GM23338 (cell line): Measurements from ENCODE around the gene ANKZF1. TPM values are rescaled to one million over a fixed set of nuclear protein-coding genes. Genes with fewer than 3 reads are reported as not detected.

Experiments used
- ATAC-seq: fragments of 200-7000 bp; cut with Tn5 transposase; 3 replicates; pipeline ENCODE4 v1.9.1; 2020
- DNase-seq: peaks from one replicate; pipeline ENCODE4 v3.0.0-alpha.2; 2015; ENCODE audit warnings: low spot score
- H2AFZ ChIP-seq: fragments of 200-600 bp; sonication (generic); 2 replicates; pipeline ENCODE4 v1.8.0; 2016; ENCODE audit warnings: antibody characterized with exemption, mild to moderate bottlenecking, moderate library complexity
- H3F3A ChIP-seq: fragments of 200-600 bp; sonication (generic); replicated peaks from 2 replicates; pipeline ENCODE4 v1.8.0; 2017; ENCODE audit warnings: antibody characterized with exemption, mixed run types, low read depth
- H3K27ac ChIP-seq: fragments of 200-600 bp; sonication (generic); 2 replicates; pipeline ENCODE4 v1.6.1; 2016; ENCODE audit warnings: low read depth
- H3K27me3 ChIP-seq: fragments of 200-600 bp; sonication (generic); 2 replicates; pipeline ENCODE4 v1.8.0; 2016; ENCODE audit warnings: mild to moderate bottlenecking, mixed run types, moderate library complexity; ENCODE audit not compliant: insufficient read depth
- H3K36me3 ChIP-seq: fragments of 200-600 bp; sonication (generic); 2 replicates; pipeline ENCODE4 v1.8.0; 2016; ENCODE audit warnings: mild to moderate bottlenecking; ENCODE audit not compliant: insufficient read depth
- H3K4me1 ChIP-seq: fragments of 200-600 bp; sonication (generic); 2 replicates; pipeline ENCODE4 v1.8.0; 2016; ENCODE audit warnings: mild to moderate bottlenecking, moderate library complexity; ENCODE audit not compliant: insufficient read depth
- H3K4me2 ChIP-seq: fragments of 200-600 bp; sonication (generic); 2 replicates; pipeline ENCODE4 v1.7.1; 2017; ENCODE audit warnings: mixed run types
- H3K4me3 ChIP-seq: fragments of 200-600 bp; sonication (generic); 2 replicates; pipeline ENCODE4 v1.6.1; 2016; ENCODE audit warnings: mixed run types
- H3K79me2 ChIP-seq: fragments of 200-600 bp; sonication (generic); replicated peaks from 2 replicates; pipeline ENCODE4 v1.8.0; 2017; ENCODE audit warnings: mild to moderate bottlenecking; ENCODE audit not compliant: insufficient read depth
- H3K9me2 ChIP-seq: fragments of 200-600 bp; sonication (generic); 2 replicates; pipeline ENCODE4 v1.8.0; 2017; ENCODE audit not compliant: insufficient read depth
- H4K20me1 ChIP-seq: fragments of 200-600 bp; sonication (generic); replicated peaks from 2 replicates; pipeline ENCODE4 v1.8.0; 2017; ENCODE audit warnings: mild to moderate bottlenecking; ENCODE audit not compliant: insufficient read depth
- H3K27ac Mint-ChIP-seq: 2 replicates; pipeline ENCODE4 v1.8.0; 2020; ENCODE audit warnings: inconsistent platforms, mild to moderate bottlenecking, moderate library complexity, mixed read lengths
- H3K27me3 Mint-ChIP-seq: 3 replicates; pipeline ENCODE4 v1.8.0; 2022; ENCODE audit warnings: low read depth, mild to moderate bottlenecking, moderate library complexity, mixed read lengths, inconsistent platforms; ENCODE audit not compliant: insufficient read depth, poor library complexity
- H3K36me3 Mint-ChIP-seq: 3 replicates; pipeline ENCODE4 v1.8.0; 2021; ENCODE audit warnings: low read depth, mild to moderate bottlenecking, inconsistent platforms, moderate library complexity, mixed read lengths
- H3K4me1 Mint-ChIP-seq: 3 replicates; pipeline ENCODE4 v1.8.0; 2020; ENCODE audit warnings: mild to moderate bottlenecking, inconsistent platforms, mixed read lengths
- H3K4me3 Mint-ChIP-seq: 3 replicates; pipeline ENCODE4 v1.8.0; 2021; ENCODE audit warnings: moderate library complexity, mild to moderate bottlenecking, inconsistent platforms, mixed read lengths
- H3K9me3 Mint-ChIP-seq: 3 replicates; pipeline ENCODE4 v1.8.0; 2020; ENCODE audit warnings: moderate library complexity, mild to moderate bottlenecking, inconsistent platforms, mixed read lengths
- CREB1 ChIP-seq: fragments of 250-450 bp; sonication (Bioruptor Pico); IDR thresholded peaks from 2 replicates; pipeline ENCODE4 v1.5.0; 2020; ENCODE audit warnings: low read depth, mild to moderate bottlenecking, moderate library complexity
- EZH2 ChIP-seq: fragments of 200-600 bp; sonication (generic); IDR thresholded peaks from one replicate; pipeline ENCODE4 v1.8.0; 2017; ENCODE audit warnings: antibody characterized with exemption, mild to moderate bottlenecking, low read depth; ENCODE audit not compliant: unreplicated experiment
- EZH2phosphoT487 ChIP-seq: fragments of 200-600 bp; sonication (generic); IDR thresholded peaks from one replicate; pipeline ENCODE4 v1.8.1; 2018; ENCODE audit warnings: antibody characterized with exemption; ENCODE audit not compliant: unreplicated experiment
- JUNB ChIP-seq: IDR thresholded peaks from one replicate; pipeline ENCODE4 v1.6.1; 2016; ENCODE audit warnings: antibody characterized with exemption; ENCODE audit not compliant: unreplicated experiment
- STAT1 ChIP-seq: IDR thresholded peaks from one replicate; pipeline ENCODE4 v1.6.1; 2016; ENCODE audit warnings: antibody characterized with exemption; ENCODE audit not compliant: unreplicated experiment
- ZNF114 ChIP-seq: fragments of 250-450 bp; sonication (Bioruptor Pico); IDR thresholded peaks from 2 replicates; pipeline ENCODE4 v1.5.0; 2020; ENCODE audit warnings: mild to moderate bottlenecking, moderate library complexity
- polyA plus RNA-seq: library from polyadenylated mRNA; unstranded; fragments of >200 nt; fragmentation: Nextera tagmentation; extraction: Ambion mirVana; gene quantifications from 2 replicates; pipeline ENCODE4 v1.2.1, GENCODE V29; 2016
- total RNA-seq: library from RNA; depleted of rRNA; stranded (reverse); fragments of >200 nt; shearing (Covaris generic); gene quantifications from 2 replicates; pipeline ENCODE4 v1.2.3, GENCODE V29; 2014
- TF ChIP-seq, protein P1 (sequence below): fragments of 250-450 bp; sonication (Bioruptor Pico); IDR thresholded peaks from 2 replicates; pipeline ENCODE4 v1.5.0; 2020; ENCODE audit warnings: mild to moderate bottlenecking, moderate library complexity
- TF ChIP-seq, protein P2 (sequence below): IDR thresholded peaks from 2 replicates; pipeline ENCODE4 v1.6.1; 2016; ENCODE audit warnings: antibody characterized with exemption

Gene ANKZF1
- total and polyA plus RNA-seq, 2 experiments from 2014 or later, result 29.9 to 61.9 TPM

DNA sequence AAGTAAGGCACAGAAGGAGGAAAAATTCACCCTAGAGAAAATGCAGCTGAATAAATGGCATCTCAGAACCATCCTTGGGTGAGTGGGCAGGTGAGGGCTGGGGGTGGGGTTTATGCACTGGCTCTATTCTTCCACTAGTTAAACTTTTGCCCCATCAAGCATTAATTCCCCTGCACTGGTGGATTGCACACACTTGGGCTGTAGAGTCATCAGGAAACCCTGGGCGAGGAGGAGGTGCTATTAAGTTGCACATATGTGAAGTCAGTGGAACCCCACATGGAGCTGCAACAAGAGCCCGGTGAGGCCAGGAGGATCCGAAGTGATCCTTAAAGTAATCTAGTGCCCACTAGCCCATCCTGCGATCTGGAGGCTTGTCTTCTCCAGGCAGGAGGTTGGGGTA is 42.8 kb downstream of the ANKZF1 start (continued):
- TF ChIP-seq, protein P1, sequence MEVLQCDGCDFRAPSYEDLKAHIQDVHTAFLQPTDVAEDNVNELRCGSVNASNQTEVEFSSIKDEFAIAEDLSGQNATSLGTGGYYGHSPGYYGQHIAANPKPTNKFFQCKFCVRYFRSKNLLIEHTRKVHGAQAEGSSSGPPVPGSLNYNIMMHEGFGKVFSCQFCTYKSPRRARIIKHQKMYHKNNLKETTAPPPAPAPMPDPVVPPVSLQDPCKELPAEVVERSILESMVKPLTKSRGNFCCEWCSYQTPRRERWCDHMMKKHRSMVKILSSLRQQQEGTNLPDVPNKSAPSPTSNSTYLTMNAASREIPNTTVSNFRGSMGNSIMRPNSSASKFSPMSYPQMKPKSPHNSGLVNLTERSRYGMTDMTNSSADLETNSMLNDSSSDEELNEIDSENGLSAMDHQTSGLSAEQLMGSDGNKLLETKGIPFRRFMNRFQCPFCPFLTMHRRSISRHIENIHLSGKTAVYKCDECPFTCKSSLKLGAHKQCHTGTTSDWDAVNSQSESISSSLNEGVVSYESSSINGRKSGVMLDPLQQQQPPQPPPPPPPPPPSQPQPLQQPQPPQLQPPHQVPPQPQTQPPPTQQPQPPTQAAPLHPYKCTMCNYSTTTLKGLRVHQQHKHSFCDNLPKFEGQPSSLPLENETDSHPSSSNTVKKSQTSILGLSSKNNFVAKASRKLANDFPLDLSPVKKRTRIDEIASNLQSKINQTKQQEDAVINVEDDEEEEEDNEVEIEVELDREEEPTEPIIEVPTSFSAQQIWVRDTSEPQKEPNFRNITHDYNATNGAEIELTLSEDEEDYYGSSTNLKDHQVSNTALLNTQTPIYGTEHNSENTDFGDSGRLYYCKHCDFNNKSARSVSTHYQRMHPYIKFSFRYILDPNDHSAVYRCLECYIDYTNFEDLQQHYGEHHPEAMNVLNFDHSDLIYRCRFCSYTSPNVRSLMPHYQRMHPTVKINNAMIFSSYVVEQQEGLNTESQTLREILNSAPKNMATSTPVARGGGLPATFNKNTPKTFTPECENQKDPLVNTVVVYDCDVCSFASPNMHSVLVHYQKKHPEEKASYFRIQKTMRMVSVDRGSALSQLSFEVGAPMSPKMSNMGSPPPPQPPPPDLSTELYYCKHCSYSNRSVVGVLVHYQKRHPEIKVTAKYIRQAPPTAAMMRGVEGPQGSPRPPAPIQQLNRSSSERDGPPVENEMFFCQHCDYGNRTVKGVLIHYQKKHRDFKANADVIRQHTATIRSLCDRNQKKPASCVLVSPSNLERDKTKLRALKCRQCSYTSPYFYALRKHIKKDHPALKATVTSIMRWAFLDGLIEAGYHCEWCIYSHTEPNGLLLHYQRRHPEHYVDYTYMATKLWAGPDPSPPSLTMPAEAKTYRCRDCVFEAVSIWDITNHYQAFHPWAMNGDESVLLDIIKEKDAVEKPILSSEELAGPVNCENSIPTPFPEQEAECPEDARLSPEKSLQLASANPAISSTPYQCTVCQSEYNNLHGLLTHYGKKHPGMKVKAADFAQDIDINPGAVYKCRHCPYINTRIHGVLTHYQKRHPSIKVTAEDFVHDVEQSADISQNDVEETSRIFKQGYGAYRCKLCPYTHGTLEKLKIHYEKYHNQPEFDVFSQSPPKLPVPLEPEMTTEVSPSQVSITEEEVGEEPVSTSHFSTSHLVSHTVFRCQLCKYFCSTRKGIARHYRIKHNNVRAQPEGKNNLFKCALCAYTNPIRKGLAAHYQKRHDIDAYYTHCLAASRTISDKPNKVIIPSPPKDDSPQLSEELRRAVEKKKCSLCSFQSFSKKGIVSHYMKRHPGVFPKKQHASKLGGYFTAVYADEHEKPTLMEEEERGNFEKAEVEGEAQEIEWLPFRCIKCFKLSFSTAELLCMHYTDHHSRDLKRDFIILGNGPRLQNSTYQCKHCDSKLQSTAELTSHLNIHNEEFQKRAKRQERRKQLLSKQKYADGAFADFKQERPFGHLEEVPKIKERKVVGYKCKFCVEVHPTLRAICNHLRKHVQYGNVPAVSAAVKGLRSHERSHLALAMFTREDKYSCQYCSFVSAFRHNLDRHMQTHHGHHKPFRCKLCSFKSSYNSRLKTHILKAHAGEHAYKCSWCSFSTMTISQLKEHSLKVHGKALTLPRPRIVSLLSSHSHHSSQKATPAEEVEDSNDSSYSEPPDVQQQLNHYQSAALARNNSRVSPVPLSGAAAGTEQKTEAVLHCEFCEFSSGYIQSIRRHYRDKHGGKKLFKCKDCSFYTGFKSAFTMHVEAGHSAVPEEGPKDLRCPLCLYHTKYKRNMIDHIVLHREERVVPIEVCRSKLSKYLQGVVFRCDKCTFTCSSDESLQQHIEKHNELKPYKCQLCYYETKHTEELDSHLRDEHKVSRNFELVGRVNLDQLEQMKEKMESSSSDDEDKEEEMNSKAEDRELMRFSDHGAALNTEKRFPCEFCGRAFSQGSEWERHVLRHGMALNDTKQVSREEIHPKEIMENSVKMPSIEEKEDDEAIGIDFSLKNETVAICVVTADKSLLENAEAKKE (CRISPR knock-in tag), result no peak
- TF ChIP-seq EZH2phosphoT487, result no peak

GRCh38 chr2:219272995-219273394 is 43.4 kb downstream of the ANKZF1 start:
- Mint-ChIP-seq H3K9me3 (no peaks in the 10 kb centered on the region), H3K27me3 (peaks cover 26% of the 10 kb centered on the region), H3K4me1 (peaks cover 24% of the 10 kb centered on the region), H3K4me3 (no peak overlapping the region), H3K27ac (no peak overlapping the region), H3K36me3 (no peaks in the 10 kb centered on the region)
- no peaks in the 10 kb centered on the region for H4K20me1 ChIP-seq
- ATAC-seq, result no peak
- H3F3A ChIP-seq, result no peaks in the 10 kb centered on the region
- TF ChIP-seq EZH2 (no peak), ZNF114 (CRISPR knock-in tag) (no peak), CREB1 (CRISPR knock-in tag) (no peak), JUNB (no peak), STAT1 (no peak)
- TF ChIP-seq, protein P2, sequence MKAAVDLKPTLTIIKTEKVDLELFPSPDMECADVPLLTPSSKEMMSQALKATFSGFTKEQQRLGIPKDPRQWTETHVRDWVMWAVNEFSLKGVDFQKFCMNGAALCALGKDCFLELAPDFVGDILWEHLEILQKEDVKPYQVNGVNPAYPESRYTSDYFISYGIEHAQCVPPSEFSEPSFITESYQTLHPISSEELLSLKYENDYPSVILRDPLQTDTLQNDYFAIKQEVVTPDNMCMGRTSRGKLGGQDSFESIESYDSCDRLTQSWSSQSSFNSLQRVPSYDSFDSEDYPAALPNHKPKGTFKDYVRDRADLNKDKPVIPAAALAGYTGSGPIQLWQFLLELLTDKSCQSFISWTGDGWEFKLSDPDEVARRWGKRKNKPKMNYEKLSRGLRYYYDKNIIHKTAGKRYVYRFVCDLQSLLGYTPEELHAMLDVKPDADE, result no peak
- no peak overlapping the region for H3K4me3 ChIP-seq
- H3K27ac ChIP-seq, result no peak overlapping the region
- H3K36me3 ChIP-seq, result no peaks in the 10 kb centered on the region
- H3K4me1 ChIP-seq, result peaks cover 20% of the 10 kb centered on the region
- DNase-seq, result no peak
- no peaks in the 10 kb centered on the region for H3K79me2 ChIP-seq
- no peak overlapping the region for H3K4me2 ChIP-seq
- H3K27me3 ChIP-seq, result no peaks in the 10 kb centered on the region
- H2AFZ ChIP-seq, result no peak overlapping the region
- H3K9me2 ChIP-seq, result no peaks in the 10 kb centered on the region
